Measurements from ENCODE around the gene RDX. TPM values are rescaled to one million over a fixed set of nuclear protein-coding genes. Genes with fewer than 3 reads are reported as not detected.
A peak's percentile ranks its signal among the peaks of the same experiment; 100 is the strongest.

RDX gene
- polyA plus RNA-seq, 4 donors, result 1.6 to 60.6 (median 6.7) TPM

DNA sequence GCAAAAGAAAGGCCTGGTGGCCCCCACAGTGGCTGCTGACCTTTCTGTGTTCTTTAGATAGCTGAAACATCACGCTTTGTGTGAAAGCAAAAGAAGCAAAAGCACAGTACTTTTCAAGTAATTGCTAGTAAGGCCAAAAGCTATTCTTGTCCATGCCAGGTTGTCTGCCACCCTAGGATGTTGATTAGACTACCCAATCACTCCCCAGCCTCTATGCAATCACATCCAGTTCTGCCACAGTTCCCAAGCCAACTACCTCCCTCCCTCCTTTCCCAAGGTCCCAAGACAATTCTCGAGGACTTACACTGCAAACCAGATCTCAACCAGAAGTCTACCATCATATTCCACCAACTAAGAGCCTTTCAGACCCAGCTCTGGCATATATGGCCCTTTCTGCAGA, 46.2 kb downstream of the RDX start:
- Histone ChIP-seq H3K36me3 (ENCODE audit: control insufficient read depth in 3 of 3, insufficient read depth in 2 of 3, low read depth in 1 of 3, low read length in 3 of 3) (peaks cover 0 to 18% (median 0%) of the 10 kb centered on the region in 3 donors), H3K9me3 (ENCODE audit: control insufficient read depth in 2 of 2, insufficient read depth in 1 of 2, low read depth in 1 of 2, low read length in 1 of 2) (no peaks in the 10 kb centered on the region), H3K27ac (ENCODE audit: low read depth in 1 of 3, low read length in 2 of 3) (no peak overlapping the region), H3K4me3 (ENCODE audit: low read depth in 1 of 3, low read length in 3 of 3) (no peak overlapping the region), H3K4me1 (ENCODE audit: control insufficient read depth in 3 of 3, insufficient read depth in 2 of 3, low read depth in 1 of 3, low read length in 2 of 3) (no peaks in the 10 kb centered on the region), H3K27me3 (ENCODE audit: control insufficient read depth in 3 of 3, insufficient read depth in 3 of 3, low read length in 3 of 3) (no peaks in the 10 kb centered on the region)
- FAIRE-seq (no peak), DNase-seq (no peak)
- 83 to 87% (median 87%) methylated on average over 2 of the region's 2 CpGs for WGBS, 3 donors

DNA sequence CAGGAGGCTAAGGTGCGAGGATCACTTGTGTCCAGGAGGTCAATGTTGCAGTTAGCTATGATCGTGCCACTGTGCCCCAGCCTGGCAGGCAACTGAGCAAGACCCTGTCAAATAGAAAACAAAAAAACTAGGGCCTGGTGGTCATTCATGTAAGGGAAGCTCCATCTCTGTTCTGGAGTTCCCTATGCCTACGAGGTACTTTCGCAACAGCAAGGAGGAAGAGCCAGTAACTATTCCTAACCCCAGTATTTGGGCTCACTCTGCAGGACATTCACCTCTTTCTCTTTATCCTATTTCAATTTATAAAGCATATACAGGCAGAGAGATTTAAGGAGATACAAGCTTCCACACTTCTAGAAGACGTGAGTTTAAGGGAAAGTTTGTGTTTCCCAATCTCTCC, 46.6 kb downstream of the RDX start:
- DNase-seq (no peak), FAIRE-seq (no peak)
- H3K27ac ChIP-seq (ENCODE audit: low read depth in 1 of 3, low read length in 2 of 3), result no peak overlapping the region
- no peak overlapping the region for H3K4me3 ChIP-seq (ENCODE audit: low read depth in 1 of 3, low read length in 3 of 3)
- H3K4me1 ChIP-seq (ENCODE audit: control insufficient read depth in 3 of 3, insufficient read depth in 2 of 3, low read depth in 1 of 3, low read length in 2 of 3), result no peaks in the 10 kb centered on the region
- H3K27me3 ChIP-seq (ENCODE audit: control insufficient read depth in 3 of 3, insufficient read depth in 3 of 3, low read length in 3 of 3), result no peaks in the 10 kb centered on the region
- H3K9me3 ChIP-seq (ENCODE audit: control insufficient read depth in 2 of 2, insufficient read depth in 1 of 2, low read depth in 1 of 2, low read length in 1 of 2), result no peaks in the 10 kb centered on the region
- 93 to 97% (median 94%) methylated on average over 5 of the region's 5 CpGs for WGBS, 3 donors
- H3K36me3 ChIP-seq (ENCODE audit: control insufficient read depth in 3 of 3, insufficient read depth in 2 of 3, low read depth in 1 of 3, low read length in 3 of 3), result peaks cover 0 to 22% (median 0%) of the 10 kb centered on the region in 3 donors

DNA sequence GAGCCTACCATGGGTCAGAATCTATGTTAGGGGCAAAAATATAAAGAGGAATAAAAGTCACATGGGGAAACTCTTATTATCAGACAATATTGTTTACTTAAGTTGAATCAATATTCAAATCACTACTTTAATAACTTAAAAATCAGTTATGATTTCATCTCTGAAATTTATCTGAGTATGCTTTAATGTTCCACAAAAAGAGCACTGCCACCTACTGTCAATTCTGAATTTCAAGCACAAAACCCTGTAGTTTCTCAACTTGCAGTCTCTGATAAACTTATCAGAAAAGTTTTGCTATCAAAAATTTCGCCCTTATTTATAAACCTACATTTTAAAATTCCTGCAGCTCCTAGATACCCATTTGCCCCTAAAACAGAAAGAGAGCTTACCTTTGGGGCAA, 47.3 kb downstream of the RDX start:
- Histone ChIP-seq H3K27ac (ENCODE audit: low read depth in 1 of 3, low read length in 2 of 3) (no peak overlapping the region), H3K9me3 (ENCODE audit: control insufficient read depth in 2 of 2, insufficient read depth in 1 of 2, low read depth in 1 of 2, low read length in 1 of 2) (no peaks in the 10 kb centered on the region), H3K4me1 (ENCODE audit: control insufficient read depth in 3 of 3, insufficient read depth in 2 of 3, low read depth in 1 of 3, low read length in 2 of 3) (no peaks in the 10 kb centered on the region), H3K27me3 (ENCODE audit: control insufficient read depth in 3 of 3, insufficient read depth in 3 of 3, low read length in 3 of 3) (no peaks in the 10 kb centered on the region), H3K36me3 (ENCODE audit: control insufficient read depth in 3 of 3, insufficient read depth in 2 of 3, low read depth in 1 of 3, low read length in 3 of 3) (peaks cover 0 to 19% (median 0%) of the 10 kb centered on the region in 3 donors), H3K4me3 (ENCODE audit: low read depth in 1 of 3, low read length in 3 of 3) (no peak overlapping the region)
- FAIRE-seq, result no peak
- DNase-seq, result peak; percentile 2 to 5
- 39 to 76% (median 63%) methylated on average over 1 of the region's 1 CpG for WGBS, 3 donors

DNA sequence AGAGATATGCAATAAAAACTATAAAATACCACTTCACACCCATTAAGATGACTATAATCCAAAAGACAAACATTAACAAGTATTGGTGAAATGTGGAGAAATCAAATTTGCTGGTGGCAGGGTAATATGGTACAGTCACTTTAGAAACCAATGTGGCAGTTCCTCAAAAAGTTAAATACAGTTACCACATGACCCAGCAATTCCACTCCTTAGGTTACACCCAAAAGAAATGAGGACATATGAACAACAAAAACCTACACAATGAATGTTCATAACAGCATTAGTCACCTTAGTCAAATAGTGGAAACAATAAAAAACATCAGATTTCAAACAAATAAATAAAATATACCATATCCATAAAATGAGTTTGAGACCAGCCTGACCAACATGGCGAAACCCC, 52.6 kb downstream of the RDX start:
- peaks cover 0 to 19% (median 0%) of the 10 kb centered on the region in 3 donors for H3K36me3 ChIP-seq (ENCODE audit: control insufficient read depth in 3 of 3, insufficient read depth in 2 of 3, low read depth in 1 of 3, low read length in 3 of 3)
- H3K4me3 ChIP-seq (ENCODE audit: low read depth in 1 of 3, low read length in 3 of 3), result no peak overlapping the region
- no peak for DNase-seq
- no peak overlapping the region for H3K27ac ChIP-seq (ENCODE audit: low read depth in 1 of 3, low read length in 2 of 3)
- H3K27me3 ChIP-seq (ENCODE audit: control insufficient read depth in 3 of 3, insufficient read depth in 3 of 3, low read length in 3 of 3), result no peaks in the 10 kb centered on the region
- H3K9me3 ChIP-seq (ENCODE audit: control insufficient read depth in 2 of 2, insufficient read depth in 1 of 2, low read depth in 1 of 2, low read length in 1 of 2), result no peaks in the 10 kb centered on the region
- 97 to 100% (median 100%) methylated on average over 1 of the region's 1 CpG for WGBS, 3 donors
- FAIRE-seq, result no peak
- H3K4me1 ChIP-seq (ENCODE audit: control insufficient read depth in 3 of 3, insufficient read depth in 2 of 3, low read depth in 1 of 3, low read length in 2 of 3), result no peaks in the 10 kb centered on the region

DNA sequence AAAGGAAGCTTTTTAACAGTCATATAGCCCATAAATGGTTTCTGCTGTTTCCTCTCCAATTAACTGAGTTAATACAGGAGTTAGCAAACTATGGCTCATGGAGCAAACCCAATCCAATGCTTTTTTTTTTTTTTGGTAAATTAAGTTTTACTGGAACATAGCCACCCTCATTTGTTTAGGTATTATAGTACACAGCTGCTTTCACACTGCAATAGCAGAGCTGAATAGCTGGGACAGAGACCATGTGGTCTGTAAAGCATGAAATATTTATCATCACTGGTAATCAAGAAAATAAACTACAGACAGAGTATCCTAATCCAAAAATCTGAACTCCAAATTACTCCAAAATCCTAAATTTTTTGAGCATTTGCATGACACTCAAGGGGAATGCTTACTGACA, 53.7 kb downstream of the RDX start:
- peaks cover 0 to 19% (median 0%) of the 10 kb centered on the region in 3 donors for H3K36me3 ChIP-seq (ENCODE audit: control insufficient read depth in 3 of 3, insufficient read depth in 2 of 3, low read depth in 1 of 3, low read length in 3 of 3)
- DNase-seq (no peak), FAIRE-seq (no peak)
- H3K9me3 ChIP-seq (ENCODE audit: control insufficient read depth in 2 of 2, insufficient read depth in 1 of 2, low read depth in 1 of 2, low read length in 1 of 2), result no peaks in the 10 kb centered on the region
- no peak overlapping the region for H3K4me3 ChIP-seq (ENCODE audit: low read depth in 1 of 3, low read length in 3 of 3)
- no peaks in the 10 kb centered on the region for H3K4me1 ChIP-seq (ENCODE audit: control insufficient read depth in 3 of 3, insufficient read depth in 2 of 3, low read depth in 1 of 3, low read length in 2 of 3)
- H3K27me3 ChIP-seq (ENCODE audit: control insufficient read depth in 3 of 3, insufficient read depth in 3 of 3, low read length in 3 of 3), result no peaks in the 10 kb centered on the region
- no peak overlapping the region for H3K27ac ChIP-seq (ENCODE audit: low read depth in 1 of 3, low read length in 2 of 3)

DNA sequence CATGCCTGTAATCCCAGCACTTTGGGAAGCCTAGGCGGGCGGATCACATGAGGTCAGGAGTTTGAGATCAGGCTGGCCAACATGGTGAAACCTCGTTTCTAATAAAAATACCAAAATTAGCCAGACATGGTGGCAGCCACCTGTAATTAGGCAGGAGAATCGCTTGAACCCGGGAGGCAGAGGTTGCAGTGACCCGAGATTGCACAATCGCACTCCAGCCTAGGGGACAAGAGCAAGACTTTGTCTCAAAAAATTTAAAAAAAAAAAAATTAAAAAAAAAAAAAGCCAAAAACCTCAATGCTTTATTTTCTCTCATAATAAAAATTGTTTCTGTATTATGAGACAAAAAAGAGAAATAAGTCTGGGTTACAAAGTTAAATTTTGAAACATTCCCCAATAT, 54.2 kb downstream of the RDX start:
- 90 to 95% (median 90%) methylated on average over 7 of the region's 7 CpGs for WGBS, 3 donors
- Histone ChIP-seq H3K4me1 (ENCODE audit: control insufficient read depth in 3 of 3, insufficient read depth in 2 of 3, low read depth in 1 of 3, low read length in 2 of 3) (no peaks in the 10 kb centered on the region), H3K9me3 (ENCODE audit: control insufficient read depth in 2 of 2, insufficient read depth in 1 of 2, low read depth in 1 of 2, low read length in 1 of 2) (no peaks in the 10 kb centered on the region), H3K27ac (ENCODE audit: low read depth in 1 of 3, low read length in 2 of 3) (no peak overlapping the region), H3K36me3 (ENCODE audit: control insufficient read depth in 3 of 3, insufficient read depth in 2 of 3, low read depth in 1 of 3, low read length in 3 of 3) (peaks cover 0 to 24% (median 0%) of the 10 kb centered on the region in 3 donors), H3K27me3 (ENCODE audit: control insufficient read depth in 3 of 3, insufficient read depth in 3 of 3, low read length in 3 of 3) (no peaks in the 10 kb centered on the region), H3K4me3 (ENCODE audit: low read depth in 1 of 3, low read length in 3 of 3) (no peak overlapping the region)
- no peak for FAIRE-seq
- no peak for DNase-seq

DNA sequence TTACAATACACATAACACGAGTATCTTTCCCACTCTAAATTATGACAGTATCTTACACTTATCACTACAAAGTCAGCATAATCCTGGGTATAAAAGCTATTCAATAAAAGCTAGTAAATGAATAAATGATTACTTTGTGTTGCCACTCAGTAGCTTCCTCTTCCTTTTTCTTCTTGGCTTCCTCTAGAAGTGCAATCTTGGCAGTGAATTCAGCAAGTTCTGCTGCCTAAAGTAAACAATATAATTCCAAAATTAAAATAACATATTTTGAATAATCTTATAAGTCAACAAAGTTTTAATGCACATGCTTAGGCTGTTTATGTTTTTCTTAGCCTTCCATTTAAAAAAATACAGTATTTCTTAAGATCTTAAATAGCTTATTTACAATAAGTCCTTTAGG, 60.4 kb downstream of the RDX start:
- no peak for FAIRE-seq
- no peaks in the 10 kb centered on the region for H3K27me3 ChIP-seq (ENCODE audit: control insufficient read depth in 3 of 3, insufficient read depth in 3 of 3, low read length in 3 of 3)

DNA sequence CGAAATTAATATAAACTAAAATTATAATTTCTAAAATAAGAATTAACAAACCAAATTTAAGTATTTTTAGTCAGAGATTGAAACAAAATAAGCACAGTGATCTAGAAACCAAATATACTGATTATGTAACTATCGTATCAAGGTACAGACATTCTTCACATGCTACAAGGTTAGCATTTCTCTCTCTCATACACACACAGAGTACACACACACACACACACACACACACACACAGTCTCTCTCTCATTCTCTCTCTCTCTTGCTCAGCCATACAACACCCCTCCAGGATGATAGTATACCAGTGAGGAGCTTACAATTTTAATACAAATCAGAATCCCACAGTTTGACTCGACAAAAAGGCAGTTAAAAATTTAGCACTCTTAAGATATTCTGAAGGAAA, 66.0 kb downstream of the RDX start:
- 84 to 87% (median 87%) methylated on average over 3 of the region's 3 CpGs for WGBS, 3 donors
- Histone ChIP-seq H3K27ac (ENCODE audit: low read depth in 1 of 3, low read length in 2 of 3) (no peak overlapping the region), H3K27me3 (ENCODE audit: control insufficient read depth in 3 of 3, insufficient read depth in 3 of 3, low read length in 3 of 3) (no peaks in the 10 kb centered on the region), H3K9me3 (ENCODE audit: control insufficient read depth in 2 of 2, insufficient read depth in 1 of 2, low read depth in 1 of 2, low read length in 1 of 2) (no peaks in the 10 kb centered on the region), H3K36me3 (ENCODE audit: control insufficient read depth in 3 of 3, insufficient read depth in 2 of 3, low read depth in 1 of 3, low read length in 3 of 3) (peaks cover 0 to 8% (median 3%) of the 10 kb centered on the region in 3 donors), H3K4me1 (ENCODE audit: control insufficient read depth in 3 of 3, insufficient read depth in 2 of 3, low read depth in 1 of 3, low read length in 2 of 3) (no peaks in the 10 kb centered on the region), H3K4me3 (ENCODE audit: low read depth in 1 of 3, low read length in 3 of 3) (no peak overlapping the region)
- DNase-seq (no peak), FAIRE-seq (no peak)

More for the DNA sequence above, 60.4 kb downstream of the RDX start:
- no peaks in the 10 kb centered on the region for H3K9me3 ChIP-seq (ENCODE audit: control insufficient read depth in 2 of 2, insufficient read depth in 1 of 2, low read depth in 1 of 2, low read length in 1 of 2)
- H3K4me1 ChIP-seq (ENCODE audit: control insufficient read depth in 3 of 3, insufficient read depth in 2 of 3, low read depth in 1 of 3, low read length in 2 of 3), result no peaks in the 10 kb centered on the region
- H3K36me3 ChIP-seq (ENCODE audit: control insufficient read depth in 3 of 3, insufficient read depth in 2 of 3, low read depth in 1 of 3, low read length in 3 of 3), result peaks cover 0 to 20% (median 3%) of the 10 kb centered on the region in 3 donors
- 6 to 35% (median 25%) methylated on average over 1 of the region's 1 CpG for whole genome bisulfite sequencing, 3 donors
- no peak overlapping the region for H3K27ac ChIP-seq (ENCODE audit: low read depth in 1 of 3, low read length in 2 of 3)
- H3K4me3 ChIP-seq (ENCODE audit: low read depth in 1 of 3, low read length in 3 of 3), result no peak overlapping the region
- no peak for DNase-seq

DNA sequence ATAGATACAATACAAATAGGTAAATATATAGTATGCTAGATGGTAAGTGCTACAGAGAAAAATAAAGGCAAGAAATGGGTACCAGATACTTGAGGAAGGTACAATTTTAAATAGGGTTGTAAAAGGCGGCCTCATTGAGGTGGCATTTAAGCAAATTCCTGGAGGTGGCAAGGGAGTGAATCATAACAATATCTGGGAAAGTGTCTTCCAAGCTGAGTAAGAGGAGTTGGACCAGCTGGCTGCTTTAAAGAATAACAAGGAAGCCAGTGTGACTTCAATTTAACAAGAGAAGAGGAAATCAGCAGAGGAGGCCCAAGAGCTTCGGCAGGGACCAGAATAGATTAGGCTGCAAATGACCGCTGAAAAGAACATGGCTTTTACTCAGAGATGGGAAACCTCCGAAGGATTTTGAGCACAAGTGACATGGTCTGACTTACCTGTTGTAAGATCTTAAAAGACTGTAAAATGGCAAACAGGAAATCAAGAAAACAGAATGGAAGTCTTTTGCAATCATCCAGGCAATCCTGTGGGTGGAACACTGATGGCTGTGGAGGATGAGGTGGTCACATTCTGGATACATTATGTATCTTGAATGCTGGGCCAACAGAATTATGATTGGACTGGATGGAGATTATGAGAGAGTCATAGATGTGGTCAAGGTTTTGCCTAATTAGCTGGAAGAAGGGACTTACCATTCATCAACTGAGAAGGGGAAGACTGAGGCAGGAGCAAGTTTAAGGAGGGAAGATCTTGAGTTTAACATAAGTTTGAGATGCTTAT, 77.2 kb downstream of the RDX start:
- H3K27ac ChIP-seq (ENCODE audit: low read depth in 1 of 3, low read length in 2 of 3), result no peak overlapping the region
- no peaks in the 10 kb centered on the region for H3K27me3 ChIP-seq (ENCODE audit: control insufficient read depth in 3 of 3, insufficient read depth in 3 of 3, low read length in 3 of 3)
- H3K4me1 ChIP-seq (ENCODE audit: control insufficient read depth in 3 of 3, insufficient read depth in 2 of 3, low read depth in 1 of 3, low read length in 2 of 3), result no peaks in the 10 kb centered on the region
- FAIRE-seq (no peak), DNase-seq (no peak)
- 93 to 100% (median 94%) methylated on average over 4 of the region's 4 CpGs for WGBS, 3 donors
- no peaks in the 10 kb centered on the region for H3K36me3 ChIP-seq (ENCODE audit: control insufficient read depth in 3 of 3, insufficient read depth in 2 of 3, low read depth in 1 of 3, low read length in 3 of 3)
- H3K4me3 ChIP-seq (ENCODE audit: low read depth in 1 of 3, low read length in 3 of 3), result no peak overlapping the region
- no peaks in the 10 kb centered on the region for H3K9me3 ChIP-seq (ENCODE audit: control insufficient read depth in 2 of 2, insufficient read depth in 1 of 2, low read depth in 1 of 2, low read length in 1 of 2)
